ENCODE results near the gene LTO1.

LTO1 gene

DNA sequence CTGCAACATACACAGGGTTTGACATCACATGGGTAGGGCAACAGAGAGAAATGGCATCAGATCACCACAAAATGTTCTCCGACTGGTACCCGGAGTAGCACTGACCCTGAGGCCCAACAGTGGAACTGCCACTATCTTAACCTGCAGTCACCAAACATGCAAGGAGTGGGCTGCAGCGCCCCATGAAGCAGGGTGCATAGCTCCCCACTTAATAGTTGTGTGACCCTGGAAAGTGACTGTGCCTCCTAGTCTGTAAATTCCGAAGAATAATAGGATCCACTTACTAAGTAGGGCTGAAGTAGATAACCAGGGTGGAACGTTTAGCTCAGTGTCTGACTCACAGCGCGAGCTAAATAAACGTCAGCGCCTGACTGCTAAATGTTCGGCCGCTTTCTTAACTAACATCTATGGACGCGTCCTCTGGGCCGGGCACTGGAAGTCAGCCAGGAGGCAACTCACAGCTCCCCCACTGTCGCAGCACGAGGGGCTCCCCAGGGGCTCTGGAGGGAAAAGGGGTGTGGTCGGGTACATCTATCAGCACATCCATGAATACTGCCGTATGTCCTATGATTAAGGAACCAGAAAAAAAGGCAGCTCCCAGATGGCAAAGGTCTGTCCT is 777 bp downstream of the LTO1 start:
- DNase-seq = peak; percentile 21

- no peak for DNase-seq
Measured at GRCh38 chr11:69671734-69672465, 3.3 kb downstream of the LTO1 start.

DNA sequence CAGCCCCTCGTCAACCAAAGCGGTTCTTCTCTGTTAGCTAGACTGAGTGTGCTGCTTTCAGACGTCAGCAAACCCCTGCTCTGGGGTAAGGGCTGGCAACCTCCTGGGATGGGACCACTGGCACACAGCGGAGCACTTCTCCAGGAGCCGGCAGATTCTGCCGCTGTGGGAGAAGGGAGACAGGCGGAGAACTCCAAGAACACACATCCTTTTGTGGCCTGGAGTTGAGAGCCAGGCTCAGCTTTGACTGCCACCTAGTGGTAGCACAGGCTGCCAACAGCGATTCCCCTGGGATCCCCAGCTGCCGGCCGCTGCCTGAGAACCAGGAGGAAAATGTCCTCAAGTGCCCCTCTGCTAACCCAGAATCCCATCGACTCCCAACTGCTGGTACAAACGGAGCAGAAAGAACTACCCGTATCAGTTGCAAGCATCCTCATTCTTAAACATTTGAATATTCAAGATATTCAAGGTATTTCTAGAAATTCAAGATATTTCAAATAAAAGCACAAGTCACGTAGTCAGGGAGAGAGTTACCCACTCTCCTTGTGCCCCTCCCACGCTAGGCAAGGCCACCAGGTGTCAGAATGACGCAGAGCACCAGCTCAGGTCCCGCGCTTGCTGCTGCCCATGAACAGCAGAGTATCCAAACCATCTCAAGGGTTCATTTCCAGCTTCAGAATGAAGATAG is 4.9 kb downstream of the LTO1 start:
- DNase-seq = peak; percentile 67

GRCh38 chr11:69669486-69669885 is 5.7 kb downstream of the LTO1 start:
- DNase-seq = no peak

- no peak for DNase-seq
Measured at GRCh38 chr11:69667619-69668604, 7.2 kb downstream of the LTO1 start.

DNA sequence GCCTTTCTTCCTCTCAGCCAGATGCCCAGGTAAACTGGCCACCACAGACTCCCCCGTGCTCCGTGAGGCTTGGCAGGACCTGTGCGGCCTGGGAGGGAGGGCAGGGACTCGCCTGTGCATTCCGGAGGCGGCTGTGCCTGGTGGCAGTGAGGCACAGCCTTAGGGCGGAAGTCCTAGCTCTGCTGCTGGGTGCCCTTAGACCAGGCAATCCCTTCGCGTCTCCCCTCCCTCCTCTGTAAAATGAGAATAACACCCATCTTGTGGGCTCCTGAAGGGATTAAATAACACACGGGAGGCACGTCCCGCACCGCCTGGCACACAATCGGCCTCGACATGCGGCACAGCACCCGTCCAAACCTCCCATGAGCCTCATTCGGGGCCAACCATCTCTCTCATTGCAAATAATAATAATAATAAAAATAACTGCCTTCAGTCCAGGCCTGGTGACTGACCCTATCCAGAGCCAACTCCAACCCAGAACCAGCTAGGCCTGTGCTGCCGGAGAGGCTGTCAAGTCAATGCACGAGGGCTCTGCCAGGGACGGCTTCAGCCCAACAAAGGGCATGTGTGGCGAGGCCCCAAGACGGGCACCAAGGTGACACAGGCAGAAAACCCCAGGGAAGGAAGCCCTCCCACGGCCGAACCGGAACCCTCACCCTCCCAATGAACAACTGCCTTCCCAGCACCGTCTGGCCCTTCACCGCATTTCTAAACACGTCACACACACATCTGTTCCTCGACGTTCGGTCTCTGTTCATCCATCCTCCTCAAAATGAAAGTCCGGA is 8.2 kb downstream of the LTO1 start:
- no peak for DNase-seq

DNA sequence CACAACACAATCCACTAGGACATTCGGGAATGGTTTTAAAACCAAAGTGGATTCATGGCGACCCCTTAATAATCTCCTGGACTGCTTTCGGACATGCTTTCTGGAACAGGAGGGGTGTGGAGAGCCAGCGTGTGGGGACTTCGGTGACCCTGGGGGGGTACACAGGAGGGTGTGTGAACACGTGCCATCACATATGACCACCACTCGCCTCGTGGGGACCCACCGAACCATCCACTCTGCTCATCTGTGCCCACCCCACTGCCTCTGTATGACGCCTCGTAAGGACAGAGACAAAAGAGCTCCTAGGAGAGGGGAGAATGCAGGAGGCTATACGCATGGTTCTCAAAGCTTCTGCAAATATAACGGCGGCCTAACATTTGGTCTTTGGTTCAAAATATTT is 8.9 kb downstream of the LTO1 start:
- DNase-seq = no peak

DNA sequence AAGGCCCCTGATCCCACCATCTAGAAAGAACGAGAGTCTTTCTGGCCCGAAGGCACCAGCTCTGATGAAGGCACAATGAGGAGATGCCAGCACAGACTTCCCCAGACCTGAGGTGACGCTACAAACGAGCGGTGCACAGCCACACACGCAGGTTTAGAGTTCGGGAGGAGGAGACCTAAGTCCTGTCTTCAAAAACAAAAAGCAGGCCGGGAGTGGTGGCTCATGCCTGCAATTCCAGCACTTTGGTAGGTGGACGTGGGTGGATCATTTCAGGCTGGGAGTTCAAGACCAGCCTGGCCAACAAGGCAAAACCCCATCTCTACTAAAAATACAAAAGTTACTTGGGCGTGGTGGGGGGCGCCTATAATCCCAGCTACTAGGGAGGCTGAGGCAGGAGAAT is 9.5 kb downstream of the LTO1 start:
- no peak for DNase-seq

DNA sequence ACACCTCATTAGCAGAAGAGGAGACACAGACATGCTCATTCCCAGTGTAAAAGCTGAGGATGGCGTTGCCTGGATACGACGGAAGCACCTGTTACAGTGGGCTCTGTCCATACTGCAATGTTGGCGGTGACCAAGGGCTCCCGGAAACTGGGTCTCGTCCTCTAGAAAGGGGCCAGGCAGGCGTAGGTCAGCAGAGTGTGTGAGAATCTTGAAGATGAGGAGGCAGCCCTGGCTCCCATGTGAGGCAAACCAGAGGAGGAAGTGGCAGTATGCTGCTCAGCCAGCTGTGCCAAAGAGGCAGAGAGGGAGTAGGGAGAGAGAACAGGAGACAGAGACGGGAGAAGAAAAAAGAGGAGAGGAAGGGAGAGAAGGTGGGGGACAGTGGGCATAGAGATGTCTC is 10.3 kb downstream of the LTO1 start:
- no peak for DNase-seq

- no peak for DNase-seq
Measured at GRCh38 chr11:69664103-69664775, 10.9 kb downstream of the LTO1 start.

DNA sequence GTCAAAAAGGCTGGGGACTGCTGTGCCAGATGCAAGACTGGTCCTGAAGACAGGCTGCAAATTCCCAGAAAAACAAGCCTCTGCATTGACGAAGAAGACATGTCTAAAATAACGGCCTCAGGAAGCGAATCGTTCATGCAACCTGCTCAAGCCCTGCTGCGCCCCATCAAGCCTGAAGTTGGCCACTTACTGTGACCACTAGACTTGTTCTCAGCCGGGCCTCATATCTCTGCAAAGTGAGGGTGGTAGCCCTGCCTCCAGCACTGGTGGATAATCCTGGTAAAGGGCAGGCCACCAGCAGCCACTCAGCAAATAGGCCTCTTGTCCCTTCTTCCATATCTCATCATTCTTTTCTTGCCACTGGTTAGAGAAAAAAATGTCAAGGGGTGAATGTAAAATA is 11.8 kb downstream of the LTO1 start:
- no peak for DNase-seq

GRCh38 chr11:69662806-69663205 is 12.3 kb downstream of the LTO1 start:
- no peak for DNase-seq

- DNase-seq = no peak
Measured at GRCh38 chr11:69662021-69662698, 13.0 kb downstream of the LTO1 start.

GRCh38 chr11:69661413-69661715 is 13.8 kb downstream of the LTO1 start:
- no peak for DNase-seq

GRCh38 chr11:69660001-69660500 is 15.1 kb downstream of the LTO1 start:
- no peak for DNase-seq

DNA sequence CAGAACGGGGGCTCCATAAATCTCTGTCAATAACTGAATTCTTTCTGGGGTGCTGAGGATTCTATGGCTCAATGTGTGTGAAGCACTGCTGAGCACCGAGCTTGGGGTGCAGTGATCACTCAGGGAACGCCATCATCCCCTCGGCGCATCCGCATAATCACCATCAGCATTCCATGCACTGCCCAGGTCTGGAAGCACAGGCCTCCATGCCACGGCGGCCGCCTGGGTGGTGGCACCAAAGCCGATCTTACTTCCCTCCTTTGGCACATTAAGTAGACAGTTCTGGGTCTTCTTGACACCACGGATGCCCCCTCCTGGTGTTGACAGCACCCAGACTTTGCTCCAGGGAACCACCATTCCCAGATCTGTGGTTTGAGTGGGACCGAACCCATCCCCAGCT is 15.6 kb downstream of the LTO1 start:
- no peak for DNase-seq

DNA sequence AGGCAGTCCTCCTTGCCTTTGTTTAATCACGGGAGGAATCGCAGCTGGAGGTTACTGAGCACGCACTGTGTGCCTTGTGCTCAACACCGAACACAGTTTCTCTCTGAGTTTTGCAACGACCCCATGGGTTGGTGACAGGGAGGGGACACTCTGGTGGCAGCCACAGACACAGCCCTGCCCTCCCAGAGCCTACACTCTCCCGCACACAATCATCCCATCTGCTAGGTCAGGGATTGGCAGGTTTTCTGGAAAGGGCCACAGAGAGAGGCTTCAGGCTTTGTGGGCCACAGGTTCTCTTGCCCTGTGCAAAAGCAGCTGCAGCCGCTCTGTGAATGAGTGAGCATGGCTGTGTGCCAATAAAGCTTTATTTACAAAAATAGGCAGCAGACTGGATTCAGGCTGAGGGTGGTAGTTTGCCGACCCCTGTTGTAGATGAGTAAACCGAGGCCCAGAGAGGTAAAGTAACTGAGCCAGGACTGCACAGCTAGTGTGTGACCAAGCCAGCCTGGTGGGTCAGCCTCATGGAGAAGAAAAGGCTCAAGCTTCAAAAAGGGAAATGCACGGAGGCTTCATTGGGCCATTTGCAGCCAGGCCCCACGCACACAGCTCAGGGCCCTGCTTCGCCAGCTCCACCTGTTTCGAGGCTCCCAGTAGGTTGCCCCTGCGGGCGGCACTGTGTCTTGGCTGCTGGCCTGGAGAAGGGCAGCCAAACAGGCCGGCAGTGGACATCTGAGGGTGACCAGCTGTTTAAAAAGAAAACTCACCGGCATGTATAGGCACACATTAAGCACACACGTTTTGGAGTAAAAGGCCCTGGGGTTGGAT is 16.3 kb downstream of the LTO1 start:
- no peak for DNase-seq

DNA sequence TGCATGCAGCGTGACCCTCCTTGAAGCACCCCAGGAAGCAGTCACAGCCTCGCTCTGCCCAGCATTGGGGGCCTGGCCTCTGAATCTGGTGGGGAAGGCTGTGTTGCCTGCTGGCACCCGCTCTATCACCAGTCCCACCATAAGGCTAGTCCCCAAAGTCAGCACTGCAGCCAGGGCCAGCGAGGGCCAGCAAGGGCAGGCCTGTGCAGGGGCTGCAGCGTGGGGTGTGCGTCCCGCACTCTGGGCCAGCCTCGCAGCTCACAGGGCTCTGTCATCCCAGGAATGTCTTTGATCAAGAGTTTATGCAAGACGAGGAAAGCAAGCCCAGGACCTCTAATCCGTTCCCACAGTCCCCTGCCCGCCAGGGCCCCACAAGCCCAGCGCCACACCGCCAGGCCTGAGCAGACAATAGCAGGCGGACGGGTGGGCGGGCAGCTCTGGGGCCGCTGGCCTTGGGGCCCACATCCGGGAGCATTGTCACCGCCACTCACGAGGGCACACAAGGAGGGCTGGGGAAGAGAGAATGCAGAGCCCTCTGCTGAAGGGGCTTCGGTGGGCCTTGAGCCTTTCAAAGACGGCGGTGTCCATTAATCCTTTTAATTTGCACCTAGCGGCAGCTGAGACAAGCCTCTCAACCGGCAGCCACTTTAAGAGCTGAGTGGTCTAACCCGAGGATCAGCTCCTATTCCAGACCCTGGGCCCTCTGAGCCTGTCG is 17.1 kb downstream of the LTO1 start:
- DNase-seq = no peak

DNA sequence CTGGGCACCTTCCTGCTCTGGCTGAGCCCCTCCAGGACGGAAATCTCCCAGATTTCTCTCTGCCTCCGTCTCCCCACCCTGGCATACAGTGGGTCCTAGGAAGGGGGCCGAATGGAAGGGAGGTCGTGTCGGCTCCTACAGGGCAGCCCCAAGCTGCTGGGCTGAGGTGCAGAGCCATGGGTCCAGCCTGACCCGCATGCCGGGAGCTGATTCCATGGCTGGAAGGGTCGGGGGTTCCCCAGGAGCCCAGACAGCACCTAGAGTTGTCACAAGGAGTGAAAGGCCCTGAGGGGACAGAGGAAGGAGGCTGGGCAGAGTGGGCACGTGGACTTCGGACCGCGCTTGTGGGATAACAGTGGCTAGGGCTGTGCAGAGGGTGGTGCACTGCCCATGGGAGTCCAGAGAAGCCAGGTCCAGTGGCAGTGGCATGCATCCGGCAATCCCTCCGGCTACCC is 17.7 kb downstream of the LTO1 start:
- DNase-seq = no peak

Measured in activated naive CD4-positive, alpha-beta T cell treated with Interleukin-2 at 50 U/mL for 16 hours (primary cell).